A673 (cell line): Measurements from ENCODE around the gene TINAGL1. TPM values are rescaled to one million over a fixed set of nuclear protein-coding genes. Genes with fewer than 3 reads are reported as not detected.

Source experiments
- Bru-seq: library from RNA; stranded (reverse); fragments of 400-500 nt; gene quantifications from one replicate; lab custom pipeline; 2021; lab: Mats Ljungman, UMichigan
- BruChase-seq, 2 experiments: library from RNA; stranded (reverse); fragments of 400-500 nt; gene quantifications; one replicate each; lab custom pipeline; 2021; lab: Mats Ljungman, UMichigan
- BruUV-seq: library from RNA; stranded (reverse); fragments of 400-500 nt; replicated peaks from 2 replicates; lab custom pipeline; 2021; lab: Mats Ljungman, UMichigan
- CTCF ChIA-PET: fragments of 300-600 bp; sonication (Branson Sonifier 250); formaldehyde crosslinking; loops from one replicate; lab custom pipeline; 2022; ENCODE audit warnings: antibody characterized with exemption; lab: Charles Lee
- POLR2A ChIA-PET: fragments of 300-600 bp; sonication (Branson Sonifier 250); formaldehyde crosslinking; loops from one replicate; lab custom pipeline; 2022; ENCODE audit warnings: antibody characterized with exemption; ENCODE audit not compliant: low non-redundant PET; lab: Charles Lee
- DNase-seq: peaks from one replicate; pipeline ENCODE4 v3.0.0-alpha.2; 2015; ENCODE audit warnings: low spot score
- H3K27ac ChIP-seq: fragments of 200-600 bp; sonication (generic); 2 replicates; pipeline ENCODE4 v1.5.1; 2016; ENCODE audit warnings: mixed run types, low read depth, mild to moderate bottlenecking, mixed read lengths, antibody characterized with exemption, low read length; ENCODE audit not compliant: poor library complexity, severe bottlenecking
- H3K27me3 ChIP-seq: fragments of 200-600 bp; sonication (generic); replicated peaks from 2 replicates; pipeline ENCODE4 v1.6.1; 2017; ENCODE audit warnings: mixed run types, low read depth, mild to moderate bottlenecking, mixed read lengths, antibody characterized with exemption, low read length; ENCODE audit not compliant: insufficient read depth, poor library complexity
- H3K36me3 ChIP-seq: fragments of 200-600 bp; sonication (generic); 2 replicates; pipeline ENCODE4 v1.6.1; 2016; ENCODE audit warnings: mixed run types, mild to moderate bottlenecking, mixed read lengths, antibody characterized with exemption, low read length; ENCODE audit not compliant: insufficient read depth, poor library complexity, severe bottlenecking
- H3K4me1 ChIP-seq: fragments of 200-600 bp; sonication (generic); 2 replicates; pipeline ENCODE4 v1.6.1; 2017; ENCODE audit warnings: mixed run types, mild to moderate bottlenecking, mixed read lengths, antibody characterized with exemption, low read length; ENCODE audit not compliant: insufficient read depth, poor library complexity, severe bottlenecking
- H3K4me3 ChIP-seq: fragments of 200-600 bp; sonication (generic); 2 replicates; pipeline ENCODE4 v1.5.1; 2016; ENCODE audit warnings: low read depth, mixed run types, mild to moderate bottlenecking, mixed read lengths, low read length; ENCODE audit not compliant: poor library complexity, severe bottlenecking
- H3K9me3 ChIP-seq: fragments of 200-600 bp; sonication (generic); 2 replicates; pipeline ENCODE4 v1.6.1; 2016; ENCODE audit warnings: mixed run types, low read depth, mild to moderate bottlenecking, mixed read lengths, antibody characterized with exemption, low read length; ENCODE audit not compliant: poor library complexity, severe bottlenecking
- EZH2 ChIP-seq: fragments of 200-600 bp; sonication (generic); IDR thresholded peaks from 2 replicates; pipeline ENCODE4 v1.6.1; 2017; ENCODE audit warnings: borderline replicate concordance, low read depth, mild to moderate bottlenecking, mixed read lengths, antibody characterized with exemption, low read length; ENCODE audit not compliant: poor library complexity, severe bottlenecking
- intact Hi-C: fragments of 100-400 bp; cut with micrococcal nuclease; formaldehyde crosslinking; loops from one replicate; pipeline ENCODE4 v1.10.0; 2022; ENCODE audit not compliant: unreplicated experiment
- long read RNA-seq: library from polyadenylated mRNA; stranded (forward); transcript quantifications from one replicate; pipeline ENCODE4 v2.0.0, GENCODE V29; 2022
- total RNA-seq: library from RNA; stranded (reverse); gene quantifications from 2 replicates; pipeline ENCODE4 v1.2.3, GENCODE V29; 2021
- TF ChIP-seq, protein P1 (sequence below): fragments of 300-800, 200-600 bp; sonication (generic); conservative IDR thresholded peaks from 2 replicates; pipeline ENCODE4 v1.5.1; 2017; ENCODE audit warnings: low read depth, mild to moderate bottlenecking, antibody characterized with exemption, low read length, moderate library complexity, mixed read lengths

Gene TINAGL1, protein sequence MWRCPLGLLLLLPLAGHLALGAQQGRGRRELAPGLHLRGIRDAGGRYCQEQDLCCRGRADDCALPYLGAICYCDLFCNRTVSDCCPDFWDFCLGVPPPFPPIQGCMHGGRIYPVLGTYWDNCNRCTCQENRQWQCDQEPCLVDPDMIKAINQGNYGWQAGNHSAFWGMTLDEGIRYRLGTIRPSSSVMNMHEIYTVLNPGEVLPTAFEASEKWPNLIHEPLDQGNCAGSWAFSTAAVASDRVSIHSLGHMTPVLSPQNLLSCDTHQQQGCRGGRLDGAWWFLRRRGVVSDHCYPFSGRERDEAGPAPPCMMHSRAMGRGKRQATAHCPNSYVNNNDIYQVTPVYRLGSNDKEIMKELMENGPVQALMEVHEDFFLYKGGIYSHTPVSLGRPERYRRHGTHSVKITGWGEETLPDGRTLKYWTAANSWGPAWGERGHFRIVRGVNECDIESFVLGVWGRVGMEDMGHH
- not detected in 2 replicates for total RNA-seq
- percentile 11 among the genes with signal in this experiment for Bru-seq, nascent RNA
- not detected for BruChase-seq, experiment 1, labeled RNA remaining after a 2-hour chase
- BruChase-seq, experiment 2, labeled RNA remaining after a 6-hour chase, result not detected
- long read RNA-seq, result 0 reads

DNA sequence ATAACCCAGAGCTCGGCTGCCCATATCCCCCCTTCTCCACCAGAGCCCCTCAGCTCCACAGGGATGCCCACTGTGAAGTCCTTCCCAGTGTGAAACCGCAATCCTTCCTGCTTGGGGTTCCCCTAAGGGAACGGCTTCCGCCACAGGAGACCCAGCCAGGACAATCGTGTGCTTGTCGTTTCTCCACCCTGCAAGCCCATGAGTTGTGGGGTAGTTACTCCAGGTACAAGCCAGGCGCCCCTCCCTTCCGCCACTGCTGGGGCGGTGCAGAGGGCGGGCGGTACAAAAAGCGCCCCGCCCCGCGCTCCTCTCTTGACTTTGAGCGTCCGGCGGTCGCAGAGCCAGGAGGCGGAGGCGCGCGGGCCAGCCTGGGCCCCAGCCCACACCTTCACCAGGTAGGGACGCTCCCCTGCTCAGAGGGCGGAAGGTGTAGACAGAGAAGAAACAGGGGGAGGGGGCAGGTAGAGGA lies at the start of gene TINAGL1:
TSS of gene TINAGL1 (plus strand) at position 315 of the 469 bp plus-strand sequence. CDS start 634 bp downstream, outside the sequence.
- BruUV-seq, result no TSS peak
- no peak within 1 kb of the TSS for H3K27ac ChIP-seq
- POLR2A ChIA-PET, result no interaction called here

DNA sequence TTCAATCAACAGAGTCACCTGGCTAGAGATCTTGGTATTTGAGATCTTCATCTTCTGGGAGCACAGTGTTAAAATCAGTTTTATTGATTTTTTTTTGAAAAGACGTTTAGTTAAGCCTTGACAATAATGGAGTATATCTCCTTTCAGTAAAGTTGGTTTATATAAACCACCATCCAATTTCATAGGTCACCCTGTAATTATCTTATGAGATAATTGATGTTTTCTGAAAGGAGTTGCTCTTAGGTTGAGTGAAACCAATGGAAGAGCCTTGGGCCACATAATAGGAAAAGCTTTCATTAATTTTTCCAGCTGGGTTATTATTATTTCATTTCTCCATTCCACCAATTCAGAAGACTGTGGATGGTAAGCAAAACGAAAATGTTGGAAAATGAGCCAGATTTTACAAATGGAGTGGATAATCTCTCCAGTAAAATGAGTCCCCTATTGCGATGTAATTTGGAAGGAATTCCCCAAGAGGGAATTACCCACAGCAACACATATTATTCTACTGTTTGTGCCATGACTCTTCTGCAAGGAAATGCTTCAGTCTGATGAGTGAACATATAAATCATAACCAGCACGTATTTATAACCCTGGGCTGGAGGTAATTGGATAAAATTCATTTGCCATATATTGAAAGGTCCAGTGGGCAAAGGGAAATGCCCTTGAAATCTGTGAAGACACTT lies 46.2 kb upstream of the TINAGL1 start:
- Histone ChIP-seq H3K4me1 (peaks cover 16% of the 10 kb centered on the region), H3K27ac (no peak overlapping the region), H3K9me3 (no peaks in the 10 kb centered on the region), H3K27me3 (no peaks in the 10 kb centered on the region), H3K4me3 (no peak overlapping the region), H3K36me3 (no peaks in the 10 kb centered on the region)
- no peak for DNase-seq
- no peak for TF ChIP-seq EZH2
- TF ChIP-seq, protein P1, sequence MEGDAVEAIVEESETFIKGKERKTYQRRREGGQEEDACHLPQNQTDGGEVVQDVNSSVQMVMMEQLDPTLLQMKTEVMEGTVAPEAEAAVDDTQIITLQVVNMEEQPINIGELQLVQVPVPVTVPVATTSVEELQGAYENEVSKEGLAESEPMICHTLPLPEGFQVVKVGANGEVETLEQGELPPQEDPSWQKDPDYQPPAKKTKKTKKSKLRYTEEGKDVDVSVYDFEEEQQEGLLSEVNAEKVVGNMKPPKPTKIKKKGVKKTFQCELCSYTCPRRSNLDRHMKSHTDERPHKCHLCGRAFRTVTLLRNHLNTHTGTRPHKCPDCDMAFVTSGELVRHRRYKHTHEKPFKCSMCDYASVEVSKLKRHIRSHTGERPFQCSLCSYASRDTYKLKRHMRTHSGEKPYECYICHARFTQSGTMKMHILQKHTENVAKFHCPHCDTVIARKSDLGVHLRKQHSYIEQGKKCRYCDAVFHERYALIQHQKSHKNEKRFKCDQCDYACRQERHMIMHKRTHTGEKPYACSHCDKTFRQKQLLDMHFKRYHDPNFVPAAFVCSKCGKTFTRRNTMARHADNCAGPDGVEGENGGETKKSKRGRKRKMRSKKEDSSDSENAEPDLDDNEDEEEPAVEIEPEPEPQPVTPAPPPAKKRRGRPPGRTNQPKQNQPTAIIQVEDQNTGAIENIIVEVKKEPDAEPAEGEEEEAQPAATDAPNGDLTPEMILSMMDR, result no peak
- ChIA-PET CTCF (no interaction called here), POLR2A (no interaction called here)
- BruUV-seq, result no TSS peak
- intact Hi-C loops, result no loop called here

More for the DNA sequence above, at the start of gene TINAGL1:
- Histone ChIP-seq H3K9me3 (no peaks in the 10 kb centered on the region), H3K27me3 (no peaks in the 10 kb centered on the region), H3K4me1 (no peaks in the 10 kb centered on the region), H3K4me3 (no peak within 1 kb of the TSS), H3K36me3 (no peaks in the 10 kb centered on the region)
- no peak for DNase-seq
- no peak for TF ChIP-seq EZH2
- TF ChIP-seq, protein P1, result no peak
- CTCF ChIA-PET, result no interaction called here
- intact Hi-C loops, result no loop called here

DNA sequence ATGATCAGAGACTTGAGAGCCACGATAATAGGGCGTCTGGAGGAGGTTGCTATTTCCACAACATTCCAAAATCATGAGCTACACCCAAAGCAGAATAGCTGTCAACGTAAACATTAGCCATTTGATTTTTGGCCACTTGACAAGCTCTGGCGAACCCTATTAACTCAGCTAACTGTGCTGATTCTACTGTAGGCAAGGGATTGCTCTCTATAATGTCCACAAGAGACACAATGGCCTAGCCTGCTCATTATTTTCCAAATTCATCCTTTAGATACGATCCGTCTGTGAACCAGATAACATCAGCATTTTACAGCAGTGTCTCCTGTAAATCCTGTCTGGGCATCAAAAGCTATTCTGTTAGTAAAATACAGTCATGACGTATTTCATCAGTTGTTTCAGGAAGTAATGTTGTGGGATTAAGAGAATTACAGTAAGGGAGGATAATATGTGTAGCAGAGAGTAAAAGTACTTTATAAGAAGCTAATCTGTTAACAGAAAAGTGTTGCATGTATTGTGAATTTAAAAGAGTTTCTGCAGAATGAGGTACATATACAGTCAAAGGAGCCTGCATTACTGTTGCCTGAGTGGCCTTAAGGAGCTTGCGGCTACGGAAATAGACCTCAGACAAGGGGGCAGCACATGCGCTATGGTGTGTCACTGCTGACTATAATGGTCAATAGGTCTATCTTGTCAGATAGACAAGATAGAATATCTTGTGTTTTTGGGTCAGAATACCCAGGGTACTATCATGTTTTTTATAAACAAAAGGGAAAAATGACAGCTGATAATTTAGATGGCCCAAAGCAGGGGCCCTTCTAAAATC lies 44.9 kb upstream of the TINAGL1 start:
- Histone ChIP-seq H3K9me3 (no peaks in the 10 kb centered on the region), H3K4me1 (peaks cover 16% of the 10 kb centered on the region), H3K27me3 (no peaks in the 10 kb centered on the region), H3K27ac (no peak overlapping the region), H3K4me3 (no peak overlapping the region), H3K36me3 (no peaks in the 10 kb centered on the region)
- ChIA-PET POLR2A (no interaction called here), CTCF (interaction anchor here (0.9 kb wide), 1 partner anchor 137 kb away, joined by 3 read pairs; no protein-coding TSS in a partner anchor)
- intact Hi-C loops, result no loop called here
- peak; percentile 50 for DNase-seq
- BruUV-seq, result no TSS peak
- no peak for TF ChIP-seq EZH2
- TF ChIP-seq, protein P1, result no peak
